ENCODE results near the gene CFC1.
"Not testable (repeated sequence)": the region's sequence is repeated elsewhere in the genome, so short reads cannot be mapped to it uniquely, and the experiment has no call there.

Gene CFC1

DNA sequence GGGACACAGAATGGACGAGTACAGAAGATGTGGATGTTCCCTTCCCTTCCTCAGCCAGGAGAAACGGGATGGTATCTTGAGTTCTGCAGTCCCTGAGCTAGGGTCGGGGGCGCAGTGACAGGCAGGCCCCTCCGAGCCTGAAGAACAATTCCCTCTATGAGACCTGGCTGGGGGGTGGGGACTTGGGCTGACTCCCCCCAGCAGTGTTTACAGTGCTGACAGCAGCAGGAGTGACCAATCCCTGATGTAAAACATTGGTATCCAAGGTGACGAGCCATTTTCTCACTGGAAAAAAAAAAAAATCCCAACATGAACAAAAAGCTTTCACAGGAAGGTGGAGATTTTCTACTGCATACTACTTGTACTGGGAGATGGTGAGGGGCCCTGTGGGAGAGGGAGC is at the start of gene CFC1:
Gene CFC1 (minus strand): TSS at position 183 of the 400 bp plus-strand sequence. CDS start 288 bp downstream, outside the sequence.
- not testable (repeated sequence) for DNase-seq

DNA sequence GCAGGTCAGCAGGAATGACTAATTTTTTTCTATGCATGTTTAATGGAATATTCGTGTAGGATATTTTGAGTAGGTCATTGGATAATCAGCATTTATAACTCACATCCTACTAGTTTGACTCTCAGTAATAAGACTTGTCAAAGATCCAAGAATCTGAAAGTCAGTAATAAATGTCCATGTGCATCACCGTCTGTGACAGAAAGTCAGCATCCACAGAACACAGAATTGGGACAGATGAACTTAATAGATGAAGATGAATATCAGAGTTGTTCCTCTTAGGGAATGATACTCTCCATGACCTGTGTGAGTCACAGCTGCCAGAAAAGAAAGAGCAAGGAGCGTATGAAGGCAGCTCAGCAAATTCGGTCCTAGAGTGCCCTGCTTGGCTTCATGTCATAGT is 42.3 kb upstream of the CFC1 start:
- not testable (repeated sequence) for DNase-seq

DNA sequence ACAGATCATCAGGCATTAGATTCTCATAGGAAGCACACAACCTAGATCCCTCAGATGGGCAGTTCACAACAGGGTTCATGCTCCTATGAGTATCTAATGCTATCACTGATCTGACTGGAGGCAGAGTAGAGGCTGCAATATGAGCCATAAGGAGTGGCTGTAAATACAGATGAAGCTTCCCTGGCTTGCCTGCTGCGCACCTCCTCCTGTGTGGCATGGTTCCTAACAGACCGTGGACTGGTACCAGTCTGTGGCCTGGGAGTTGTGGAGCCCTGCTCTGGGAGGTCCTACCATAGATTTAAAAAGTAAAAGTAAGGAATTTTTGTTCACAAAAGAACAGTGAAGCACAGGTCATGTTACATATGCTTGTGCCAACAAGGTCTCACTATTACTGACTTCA is 39.6 kb upstream of the CFC1 start:
- not testable (repeated sequence) for DNase-seq

DNA sequence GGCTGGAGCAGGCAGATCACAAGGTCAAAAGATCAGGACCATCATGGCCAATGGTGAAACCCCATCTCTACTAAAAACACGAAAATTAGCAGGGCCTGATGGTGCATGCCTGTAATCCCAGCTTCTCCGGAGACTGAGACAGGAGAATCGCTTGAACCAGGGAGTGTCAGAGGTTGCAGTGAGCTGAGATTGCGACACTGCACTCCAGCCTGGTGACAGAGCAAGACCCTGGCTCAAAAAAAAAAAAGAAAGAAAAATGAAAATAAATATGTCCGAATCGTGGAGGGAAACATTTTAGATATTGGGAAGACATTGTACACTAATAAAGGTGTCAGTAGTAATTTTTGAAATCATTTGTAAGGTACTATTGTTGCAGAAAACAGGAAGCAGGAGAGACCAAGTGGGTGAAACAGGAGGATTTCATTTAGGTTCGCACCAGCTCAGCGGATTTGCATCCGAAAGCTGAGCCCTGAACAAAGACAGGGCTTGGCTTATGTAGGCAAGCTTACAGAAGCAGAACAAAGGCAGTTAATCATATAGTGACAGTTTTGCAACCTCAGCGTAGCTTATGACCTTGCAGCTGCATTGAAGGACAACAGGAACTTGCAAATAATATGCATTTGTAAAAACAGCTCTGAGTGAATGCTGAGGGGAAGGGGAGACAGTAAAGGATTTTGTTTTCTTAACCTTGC is 29.6 kb upstream of the CFC1 start:
- not testable (repeated sequence) for DNase-seq

DNA sequence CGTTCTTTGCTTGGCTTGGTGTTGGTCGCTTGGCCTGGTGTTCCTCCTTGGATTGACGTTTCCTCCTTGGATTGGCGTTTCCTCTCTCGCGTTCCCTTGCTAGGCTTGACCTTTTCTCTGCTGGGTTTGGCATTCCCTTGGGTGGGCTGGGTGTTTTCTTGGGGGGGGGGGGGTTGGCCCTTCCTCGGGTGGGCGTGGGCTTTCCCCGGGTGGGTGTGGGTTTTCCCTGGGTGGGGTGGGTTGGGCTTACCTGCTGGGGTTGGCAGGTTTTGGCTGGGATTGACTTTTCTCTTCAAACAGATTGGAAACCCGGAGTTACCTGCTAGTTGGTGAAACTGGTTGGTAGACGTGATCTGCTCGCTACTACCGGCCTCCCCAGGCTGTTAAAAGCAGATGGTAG is 11.8 kb upstream of the CFC1 start, which contains the start of gene POTEJ:
Gene POTEJ (plus strand): TSS at position 301 of the 400 bp plus-strand sequence. CDS start 93 bp downstream, at position 394.
- not testable (repeated sequence) for DNase-seq

DNA sequence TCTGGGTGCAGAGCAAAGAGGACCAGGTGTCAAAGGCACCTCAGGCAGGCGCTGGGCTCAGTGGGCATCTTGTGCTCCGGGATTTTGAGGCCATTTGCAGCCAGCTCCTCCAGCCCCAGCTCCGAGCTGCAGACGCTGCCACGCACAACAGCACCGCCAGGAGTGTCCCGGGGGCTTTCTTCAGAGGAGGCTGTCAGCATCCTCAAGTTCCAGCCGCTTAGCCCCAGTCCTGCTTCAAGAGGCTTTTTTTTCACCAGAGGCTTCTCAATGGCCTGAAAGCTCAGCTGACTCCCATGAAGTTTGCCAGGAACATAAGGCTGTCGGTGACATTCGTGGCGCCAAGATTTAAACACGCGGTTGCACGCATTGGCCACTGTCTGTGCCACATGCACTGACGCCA is 11.1 kb upstream of the CFC1 start:
- DNase-seq, result not testable (repeated sequence)

DNA sequence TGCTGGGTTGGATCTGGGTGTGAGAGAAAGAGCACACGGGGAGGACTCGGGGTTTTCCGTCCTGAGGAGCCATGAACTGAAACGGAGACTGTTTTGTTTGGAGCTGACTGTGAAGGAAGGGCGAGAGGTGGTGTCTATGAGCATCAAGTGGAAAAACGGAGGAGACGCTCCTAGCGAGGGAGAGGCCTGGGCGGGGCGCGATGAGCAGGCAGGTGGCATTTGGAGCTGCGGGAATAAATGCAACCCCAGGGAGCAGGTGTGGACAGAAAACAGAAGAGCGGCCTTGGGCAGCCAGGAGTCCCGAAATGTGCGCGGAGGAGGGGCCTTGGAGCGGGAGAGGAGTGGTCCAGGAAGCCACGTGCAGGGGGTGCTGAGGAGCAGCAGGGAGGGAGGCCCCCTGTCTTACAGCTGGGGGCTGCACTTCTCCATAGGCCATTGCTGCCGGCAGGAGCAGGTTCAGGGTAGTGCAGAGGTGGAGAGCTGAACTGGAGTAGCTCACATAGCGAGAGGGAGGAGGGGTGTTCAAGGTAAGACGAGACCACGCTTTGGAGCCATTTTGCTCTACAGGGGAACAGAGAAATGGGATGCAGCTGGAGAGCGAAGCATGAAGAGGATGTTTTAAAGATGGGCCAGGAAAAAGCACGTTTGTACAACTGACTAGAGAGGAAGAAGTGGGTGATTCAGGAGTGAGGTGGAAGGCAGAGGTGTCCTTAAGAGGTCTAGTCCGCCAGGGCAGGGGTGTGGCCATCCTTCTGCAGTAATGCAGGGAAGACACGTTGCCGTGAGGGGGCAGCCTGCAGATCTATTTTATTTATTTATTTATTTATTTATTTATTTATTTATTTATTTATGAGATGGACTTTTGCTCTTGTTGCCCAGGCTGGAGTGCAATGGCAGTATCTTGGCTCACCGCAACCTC is 9.9 kb upstream of the CFC1 start:
- not testable (repeated sequence) for DNase-seq

DNA sequence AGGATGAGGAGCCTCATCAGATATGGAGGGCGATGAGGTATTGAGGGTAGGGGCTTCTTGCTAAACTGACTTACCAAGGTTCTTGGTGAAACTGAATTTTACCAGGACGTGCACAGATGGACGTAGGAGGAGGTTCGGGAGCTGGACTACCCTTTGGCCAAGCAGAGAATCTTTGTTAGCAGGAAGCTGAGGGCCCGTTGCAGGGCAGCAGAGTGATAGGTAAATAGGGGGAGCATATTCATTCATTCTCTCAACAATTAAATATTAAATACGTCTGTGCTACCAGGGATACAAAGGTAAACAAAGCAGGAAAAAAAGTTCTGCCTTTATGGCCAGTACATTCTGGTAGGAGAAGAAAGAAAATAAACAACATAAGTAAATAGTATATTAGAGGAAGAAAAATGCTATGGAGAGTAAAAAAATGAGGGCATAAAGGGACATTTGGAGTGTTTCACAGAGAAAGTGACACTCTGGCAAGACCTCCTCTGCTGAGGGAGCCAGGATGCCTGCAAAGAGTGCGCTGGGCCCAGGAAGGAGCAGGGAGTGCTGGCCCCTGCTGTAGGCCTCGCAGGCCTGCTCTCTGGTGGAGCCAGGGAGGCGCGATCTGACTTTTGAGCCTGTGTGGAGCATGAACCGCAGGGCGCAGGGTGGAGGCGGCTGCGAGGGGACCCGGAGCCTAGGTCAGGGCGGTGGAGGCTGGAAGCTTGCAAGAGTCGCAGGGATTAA is 9.1 kb upstream of the CFC1 start:
- DNase-seq, result not testable (repeated sequence)

DNA sequence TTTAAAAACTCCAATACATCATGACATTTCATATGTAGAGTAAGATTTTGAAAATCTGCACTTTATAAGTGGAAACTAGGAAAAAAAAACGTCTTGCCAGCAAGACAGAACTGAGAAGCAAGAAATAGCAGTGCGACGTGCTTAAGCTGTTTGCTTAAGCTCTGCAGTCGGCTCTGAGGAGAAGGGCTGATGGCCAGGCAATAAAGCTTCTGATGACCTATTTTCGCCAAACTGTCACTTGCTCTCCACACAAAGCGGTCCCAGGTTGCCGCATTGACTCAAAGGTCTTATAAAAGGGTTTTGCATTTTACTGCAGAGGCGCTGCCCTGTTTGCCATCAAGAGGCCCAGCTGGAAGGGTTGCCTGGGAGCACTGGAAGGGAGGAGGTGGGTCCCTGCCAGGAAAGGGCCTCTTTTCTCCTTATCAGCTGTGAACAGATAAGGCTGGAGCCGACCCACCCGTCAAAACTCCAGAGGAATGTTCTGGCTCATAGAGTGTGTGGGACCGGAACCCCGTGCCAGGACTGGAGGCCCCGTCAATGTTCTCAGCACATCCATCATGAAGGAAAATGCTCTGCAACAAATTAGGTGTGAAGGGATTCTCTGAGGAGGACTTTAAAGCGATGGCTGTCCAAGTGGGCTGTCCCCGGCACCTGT is 2.4 kb upstream of the CFC1 start:
- DNase-seq, result not testable (repeated sequence)

DNA sequence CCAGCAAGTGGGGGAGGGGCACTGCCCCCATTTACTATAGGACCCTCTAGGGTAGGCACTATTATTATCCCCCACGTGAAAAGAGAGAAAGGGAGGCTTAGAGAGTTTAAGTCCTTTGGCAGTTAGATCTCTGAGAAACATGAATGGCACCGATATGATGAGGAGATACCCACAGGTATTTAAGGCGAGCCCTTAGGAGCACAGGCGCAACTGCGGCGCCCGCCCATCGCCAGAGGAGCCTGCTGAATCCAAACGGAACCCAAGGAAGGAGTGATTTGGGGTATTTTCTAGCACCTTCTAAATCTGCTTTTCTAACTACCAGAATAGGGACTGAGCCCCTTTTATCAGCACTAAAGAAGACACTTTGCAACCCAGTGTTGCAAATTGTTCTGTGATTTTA is 551 bp upstream of the CFC1 start:
- not testable (repeated sequence) for DNase-seq

DNA sequence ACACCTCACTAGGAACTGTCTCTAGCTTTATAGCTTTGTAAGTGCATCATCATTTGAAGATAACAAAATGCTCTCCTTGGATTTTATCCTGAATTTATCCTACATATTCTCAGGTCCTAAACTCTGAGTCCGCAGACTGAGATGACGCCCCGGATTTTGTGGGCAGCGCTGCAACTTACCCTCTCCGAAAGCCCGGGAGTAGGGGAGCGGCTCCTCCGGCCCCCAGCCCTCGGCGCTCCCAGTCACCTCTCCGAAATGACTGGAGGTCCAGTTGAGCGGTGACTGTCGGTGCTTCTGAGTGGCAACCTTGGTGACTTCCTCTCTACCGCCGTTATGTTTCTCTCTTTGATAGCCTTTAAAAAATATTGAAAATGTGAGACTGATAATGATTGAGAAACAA is 912 bp downstream of the CFC1 start:
- not testable (repeated sequence) for DNase-seq

DNA sequence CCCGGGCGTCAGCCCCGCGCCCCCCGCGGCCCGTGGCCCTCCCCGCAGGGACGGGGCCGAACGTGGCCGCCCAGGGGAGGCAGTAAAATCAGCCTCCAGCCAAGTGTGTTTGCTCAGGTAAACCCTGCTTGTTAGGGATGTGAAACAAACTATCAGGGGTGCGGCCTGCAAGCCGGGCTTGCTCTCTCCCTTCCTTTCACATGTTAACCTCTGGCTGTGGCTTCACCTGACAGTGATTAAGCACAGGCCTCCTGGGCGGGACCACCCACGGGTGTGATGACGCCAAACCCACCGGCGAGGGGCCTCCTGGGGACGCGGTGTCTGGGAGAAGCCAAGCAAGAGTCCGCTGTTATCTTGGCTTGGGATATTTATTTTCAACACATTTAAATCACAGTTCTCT is 1.4 kb downstream of the CFC1 start:
- DNase-seq, result not testable (repeated sequence)

DNA sequence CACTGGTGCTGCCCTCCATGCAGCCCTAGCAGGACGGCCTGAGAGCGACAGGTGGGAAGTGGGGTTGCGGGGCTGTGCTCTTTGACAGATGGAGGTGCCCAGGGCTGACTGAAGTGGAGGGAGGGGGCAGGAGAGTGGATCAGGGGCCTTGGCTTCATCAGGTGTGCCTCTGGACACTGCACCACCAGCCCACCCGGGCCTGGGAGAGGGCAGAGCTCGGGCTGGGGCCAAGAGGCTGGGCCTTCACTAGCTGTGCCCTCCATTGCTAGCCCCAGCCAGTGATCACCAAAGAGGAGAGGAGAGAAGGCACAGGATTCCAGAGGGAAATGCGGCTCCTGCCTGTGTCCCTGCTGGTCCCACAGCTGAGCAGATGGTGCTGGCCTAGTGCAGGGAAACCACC is 2.6 kb downstream of the CFC1 start:
- DNase-seq, result not testable (repeated sequence)

DNA sequence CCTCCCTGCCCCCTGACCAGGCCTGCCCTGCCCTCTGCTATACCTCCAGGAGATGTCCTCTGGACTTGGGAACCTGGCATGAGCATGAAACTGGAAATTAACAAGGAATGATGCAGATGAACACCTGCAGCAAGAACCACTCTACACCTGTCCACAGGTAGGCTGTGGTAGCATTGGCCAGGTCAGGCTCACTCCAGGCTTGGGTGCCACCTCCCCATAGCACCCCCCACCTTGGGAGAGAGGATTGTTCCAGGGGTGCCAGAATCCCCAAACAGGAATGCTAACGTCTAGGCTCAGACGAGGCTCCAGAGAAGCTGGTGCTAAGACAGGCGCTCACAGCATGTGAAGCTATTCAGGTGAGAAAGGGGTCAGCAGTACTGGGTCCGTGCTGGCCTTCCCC is 5.4 kb downstream of the CFC1 start:
- DNase-seq, result not testable (repeated sequence)

DNA sequence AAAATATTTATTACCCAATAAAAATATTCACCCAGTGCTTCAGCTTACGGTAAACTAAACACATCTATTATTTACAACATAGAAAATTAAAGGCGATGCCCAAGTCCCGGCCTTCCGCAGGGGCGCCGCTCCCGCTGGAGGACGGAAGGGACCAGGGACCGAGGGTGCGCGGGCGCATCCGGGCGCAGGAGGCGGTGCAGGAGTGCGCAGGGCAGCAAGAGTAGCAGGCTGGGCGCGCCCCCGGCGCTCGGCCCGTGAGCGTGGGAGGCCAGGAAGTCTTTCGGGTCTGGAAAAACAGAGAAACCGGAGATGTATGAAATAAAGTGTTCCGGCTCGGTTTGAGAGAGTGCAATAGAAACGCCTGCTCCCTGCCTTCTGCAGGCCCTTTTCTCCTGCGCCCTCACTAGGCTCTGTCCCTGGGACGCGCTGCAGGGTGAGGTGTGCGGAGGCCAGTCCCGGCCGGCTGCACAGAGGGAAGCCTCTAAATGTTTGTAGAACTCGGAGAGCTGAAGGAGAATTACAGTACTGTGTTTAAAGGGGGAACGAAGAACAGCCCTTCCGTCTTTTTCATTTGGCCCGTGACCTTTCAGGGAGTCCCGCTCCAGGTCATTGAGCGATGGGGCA is 6.5 kb downstream of the CFC1 start:
- DNase-seq, result not testable (repeated sequence)

DNA sequence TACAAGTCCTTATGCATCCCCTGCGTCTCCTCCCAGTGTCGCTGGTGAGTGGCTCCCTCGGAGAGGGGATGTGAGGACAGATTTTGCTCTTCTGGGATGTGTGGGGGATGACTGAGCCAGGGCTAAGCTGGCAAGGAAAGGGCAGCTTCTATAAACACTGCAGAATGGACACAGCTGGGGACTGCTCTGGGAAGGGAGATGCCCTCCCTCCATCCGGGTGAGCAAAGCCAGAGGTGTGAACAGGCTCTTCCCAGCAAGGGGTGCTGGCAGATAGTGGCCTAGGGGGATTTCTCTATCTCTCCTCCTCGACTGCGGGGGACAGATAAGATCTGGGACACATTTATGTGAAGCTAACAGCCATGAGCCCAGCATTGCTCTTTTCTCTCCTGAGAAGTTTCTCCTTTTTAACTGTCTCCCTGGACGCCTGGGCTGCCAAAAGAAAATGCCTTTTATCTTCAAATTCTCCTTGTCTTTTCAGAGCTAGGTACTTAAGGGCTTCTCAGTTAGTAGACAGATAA is 8.5 kb downstream of the CFC1 start:
- DNase-seq, result not testable (repeated sequence)

DNA sequence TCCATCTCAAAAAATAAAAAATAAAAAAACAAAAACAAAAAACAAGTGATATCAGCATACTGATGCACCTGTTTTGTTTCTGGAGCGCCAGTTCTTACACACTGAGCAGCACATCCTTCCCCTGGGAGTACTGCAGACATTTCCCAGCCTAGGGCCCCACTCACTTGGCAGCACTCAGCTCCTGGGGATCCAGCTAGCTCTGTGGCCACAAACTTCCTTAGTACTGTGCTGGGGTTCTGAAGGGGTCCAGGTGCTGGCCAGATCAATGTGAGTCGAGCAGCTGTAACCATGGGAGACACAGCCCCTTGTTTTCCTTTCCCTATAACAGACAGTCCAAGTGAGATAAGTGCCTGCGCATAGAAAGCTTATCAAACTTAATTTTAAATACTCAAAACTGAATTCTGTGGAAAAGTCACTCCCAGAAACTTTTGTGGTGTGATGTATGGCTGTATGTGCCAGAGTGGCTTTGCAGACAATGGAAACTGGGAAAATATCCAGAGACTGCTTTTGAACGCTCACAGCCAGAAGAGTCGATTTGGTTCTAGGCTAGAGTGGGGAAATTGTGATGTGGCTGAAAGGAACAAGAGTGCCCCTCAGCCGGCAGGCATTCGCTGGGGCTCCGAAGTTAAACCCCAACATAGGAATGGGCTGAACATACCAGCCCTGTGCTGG is 9.1 kb downstream of the CFC1 start:
- not testable (repeated sequence) for DNase-seq

DNA sequence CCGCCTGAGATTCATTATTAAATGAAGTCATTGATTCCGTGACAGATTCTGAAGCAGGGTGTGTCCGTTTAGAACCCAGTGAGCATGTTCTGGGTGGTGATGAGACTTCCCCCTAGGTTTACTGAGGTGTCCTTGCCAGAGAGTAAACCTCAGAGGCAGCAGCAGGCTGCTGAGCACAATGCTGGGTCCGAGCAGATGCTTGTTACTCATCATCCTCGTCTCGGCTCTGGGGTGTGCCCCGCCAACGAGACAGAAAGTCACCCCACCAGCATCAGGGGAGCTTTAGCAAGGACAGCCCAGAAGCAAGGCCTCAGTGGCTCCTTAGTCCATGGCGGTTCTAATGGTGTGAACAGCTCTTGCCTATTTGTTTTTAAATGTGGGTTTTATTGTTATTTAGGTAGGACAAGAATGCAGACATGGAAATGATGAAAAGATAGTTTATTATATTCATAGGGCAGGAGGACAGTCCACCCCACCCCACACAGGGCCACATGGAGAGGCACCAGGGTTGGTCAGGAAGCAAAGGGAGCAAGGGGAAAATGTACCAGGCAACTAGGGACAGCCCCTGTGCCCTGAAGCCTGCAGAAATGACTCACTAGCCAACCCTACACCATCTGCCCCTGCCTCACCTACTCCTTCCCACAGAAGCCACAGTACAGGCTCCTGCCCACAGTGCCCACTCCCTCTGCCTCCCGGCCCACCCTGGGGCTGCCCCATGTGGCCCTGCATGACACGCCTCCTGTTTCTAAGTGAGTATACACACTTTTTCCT is 10.5 kb downstream of the CFC1 start:
- not testable (repeated sequence) for DNase-seq

DNA sequence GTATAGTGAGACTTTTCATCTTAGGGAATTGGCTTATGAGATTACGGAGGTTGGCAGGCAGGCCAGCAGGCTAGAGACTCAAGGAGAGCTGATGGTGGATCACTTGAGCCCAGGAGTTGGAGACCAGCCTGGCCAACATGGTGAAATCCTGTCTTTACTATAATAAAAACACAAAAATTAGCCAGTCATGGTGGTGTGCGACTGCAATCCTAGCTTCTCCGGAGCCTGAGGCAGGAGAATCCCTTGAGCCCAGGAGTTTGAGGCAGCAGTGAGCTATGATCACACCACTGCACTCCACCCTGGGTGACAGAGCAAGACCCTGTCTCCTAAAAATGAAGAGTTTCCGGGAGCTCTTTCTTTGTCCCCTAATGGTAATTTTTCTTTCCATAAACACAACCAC is 14.6 kb downstream of the CFC1 start:
- DNase-seq, result not testable (repeated sequence)

DNA sequence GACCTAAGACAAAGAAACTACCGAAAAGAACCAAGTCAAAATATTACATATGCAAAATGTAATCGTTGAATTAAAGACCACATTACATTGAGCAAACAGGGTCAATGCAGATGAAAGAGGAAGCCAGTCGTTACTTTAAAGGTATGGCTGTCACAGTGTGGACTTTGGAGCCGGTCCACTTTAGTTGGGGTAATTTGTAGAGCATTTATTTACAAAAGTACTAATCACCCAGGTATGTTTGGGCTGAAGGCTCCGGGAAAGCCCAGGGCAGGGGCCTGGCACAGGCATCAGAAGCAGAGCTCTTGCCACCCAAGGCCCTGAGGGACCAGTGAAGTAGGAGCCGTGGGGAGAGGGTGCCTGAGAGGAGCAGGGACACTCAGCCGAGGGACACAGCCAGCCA is 15.8 kb downstream of the CFC1 start:
- DNase-seq, result not testable (repeated sequence)

All from activated CD8-positive, alpha-beta memory T cell treated with anti-CD3 and anti-CD28 coated beads, Interleukin-2, amount 50 U/mL, for 4 hours (primary cell).